ENCODE results near the gene IFT27.

- TF ChIP-seq CTCF (IDR thresholded peaks at IDR 0.05; ENCODE audit: insufficient read depth, low read length) = no peak
- no peak for TF ChIP-seq GABPA (IDR thresholded peaks at IDR 0.05; ENCODE audit: low read depth)
Measured at GRCh38 chr22:36783743-36784142, 7.8 kb upstream of the IFT27 start.

Data from HL-60 (cell line).